GM18907 (cell line): ENCODE results near the gene TRDN.

ENCODE experiments used
- ATAC-seq: cut with Tn5 transposase; IDR thresholded peaks from one replicate; pipeline ENCODE4 v1.9.1; 2021; ENCODE audit warnings: mild to moderate bottlenecking, moderate library complexity; ENCODE audit not compliant: unreplicated experiment

Gene TRDN

GRCh38 chr6:123417535-123417934 lies 219.2 kb downstream of the TRDN start:
- no peak for ATAC-seq

- peak; percentile 94 for ATAC-seq
Measured at GRCh38 chr6:123415844-123416468, 220.8 kb downstream of the TRDN start.

GRCh38 chr6:123404975-123405374 lies 231.8 kb downstream of the TRDN start:
- no peak for ATAC-seq

GRCh38 chr6:123402052-123402451 lies 234.7 kb downstream of the TRDN start:
- ATAC-seq: peak; percentile 92

GRCh38 chr6:123398072-123398471 lies 238.7 kb downstream of the TRDN start:
- ATAC-seq: no peak

GRCh38 chr6:123393331-123393730 lies 243.4 kb downstream of the TRDN start:
- no peak for ATAC-seq

- ATAC-seq: no peak
Measured at GRCh38 chr6:123383718-123384117, 253.0 kb downstream of the TRDN start.

GRCh38 chr6:123380257-123380656 lies 256.5 kb downstream of the TRDN start:
- peak; percentile 77 for ATAC-seq

GRCh38 chr6:123372737-123373136 lies 264.0 kb downstream of the TRDN start:
- ATAC-seq: no peak

- ATAC-seq: no peak
Measured at GRCh38 chr6:123363912-123364311, 272.8 kb downstream of the TRDN start.

- no peak for ATAC-seq
Measured at GRCh38 chr6:123360359-123360758, 276.4 kb downstream of the TRDN start.

GRCh38 chr6:123352705-123353104 lies 284.0 kb downstream of the TRDN start:
- ATAC-seq: no peak

GRCh38 chr6:123352279-123352678 lies 284.5 kb downstream of the TRDN start:
- no peak for ATAC-seq

- ATAC-seq: no peak
Measured at GRCh38 chr6:123343836-123344235, 292.9 kb downstream of the TRDN start.

- ATAC-seq: no peak
Measured at GRCh38 chr6:123338394-123338793, 298.4 kb downstream of the TRDN start.

- no peak for ATAC-seq
Measured at GRCh38 chr6:123333000-123333756, 303.6 kb downstream of the TRDN start.

GRCh38 chr6:123332070-123332469 lies 304.7 kb downstream of the TRDN start:
- ATAC-seq: no peak

- no peak for ATAC-seq
Measured at GRCh38 chr6:123329337-123329736, 307.4 kb downstream of the TRDN start.

- ATAC-seq: no peak
Measured at GRCh38 chr6:123323452-123324329, 313.1 kb downstream of the TRDN start.

- ATAC-seq: no peak
Measured at GRCh38 chr6:123321020-123321419, 315.7 kb downstream of the TRDN start.

GRCh38 chr6:123316733-123317323 lies 319.9 kb downstream of the TRDN start:
- ATAC-seq: no peak
